ENCODE measurements around the gene NAP1L4. TPM values are rescaled to one million over a fixed set of nuclear protein-coding genes. Genes with fewer than 3 reads are reported as not detected.

The NAP1L4 gene
- total RNA-seq, result 100 to 1,000 TPM in 3 of 4 donors, 10 to 100 TPM in 1; 90.0 to 148 (median 125) TPM

DNA sequence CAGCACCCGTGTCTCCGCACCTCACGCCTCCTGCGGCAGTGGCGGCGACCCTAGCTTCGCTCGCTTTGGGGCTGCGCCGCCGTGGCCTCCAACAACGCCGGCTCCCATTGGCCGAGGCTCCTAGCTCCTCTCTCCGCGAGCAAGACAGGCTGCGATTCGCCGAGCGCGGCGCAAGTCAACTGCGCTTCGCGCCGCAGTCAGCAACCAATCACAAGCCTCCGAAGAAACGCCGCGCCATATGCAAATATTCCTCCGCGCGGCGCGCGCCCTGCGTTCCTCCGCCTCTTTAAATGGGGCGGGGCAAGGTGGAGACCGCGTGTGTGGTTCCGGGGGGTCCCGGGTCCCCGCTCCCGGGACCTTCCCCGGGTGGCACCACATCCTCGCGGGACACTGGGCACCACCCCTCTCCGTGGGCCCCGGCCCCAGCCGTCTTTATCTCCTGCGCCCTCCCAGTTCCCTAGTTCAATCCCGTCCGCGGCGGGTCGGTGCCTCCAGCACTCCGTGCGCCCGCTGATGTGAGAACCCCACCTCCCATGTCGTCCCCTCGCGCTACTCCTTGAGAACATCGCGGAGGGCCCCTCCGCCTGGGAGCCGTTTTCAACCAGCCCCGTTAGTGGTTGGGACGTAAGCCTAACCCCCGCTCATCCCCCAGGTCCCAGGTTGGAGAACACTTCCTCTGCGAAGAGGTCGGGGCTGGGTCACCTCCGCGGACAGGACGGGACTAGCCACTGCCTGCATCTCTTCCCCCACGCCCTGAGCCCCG, at the start of gene NAP1L4:
Gene NAP1L4, minus strand, starts transcription at position 96 of the 763 bp plus-strand sequence. CDS start 13,109 bp downstream, outside the sequence.
- TF ChIP-seq POLR2A (IDR thresholded peaks at IDR 0.05; ENCODE audit: low read depth) (peak; percentile 36), POLR2AphosphoS5 (IDR thresholded peaks at IDR 0.05) (peak; percentile 90 to 94), EP300 (IDR thresholded peaks at IDR 0.05) (no peak), CTCF (IDR thresholded peaks at IDR 0.05) (no peak)
- H3K4me1 ChIP-seq, result peaks cover 39 to 49% (median 46%) of the 10 kb centered on the region in 4 donors
- WGBS, result 0% methylated on average over 10 of the region's 77 CpGs
- peaks cover 0 to 5% (median 0%) of the 10 kb centered on the region in 4 donors for H3K36me3 ChIP-seq
- H3K9me3 ChIP-seq, result no peaks in the 10 kb centered on the region
- peak within 1 kb of the TSS; percentile 75 to 91 (median 80) for H3K4me3 ChIP-seq
- peak; percentile 98 for DNase-seq (ENCODE audit: extremely low spot score)
- H3K27me3 ChIP-seq, result no peaks in the 10 kb centered on the region
- peak within 1 kb of the TSS; percentile 90 to 97 (median 92) for H3K27ac ChIP-seq (replicated peaks in 1 of 4)
- intact Hi-C loops (cut with DNase I), result no loop called here

DNA sequence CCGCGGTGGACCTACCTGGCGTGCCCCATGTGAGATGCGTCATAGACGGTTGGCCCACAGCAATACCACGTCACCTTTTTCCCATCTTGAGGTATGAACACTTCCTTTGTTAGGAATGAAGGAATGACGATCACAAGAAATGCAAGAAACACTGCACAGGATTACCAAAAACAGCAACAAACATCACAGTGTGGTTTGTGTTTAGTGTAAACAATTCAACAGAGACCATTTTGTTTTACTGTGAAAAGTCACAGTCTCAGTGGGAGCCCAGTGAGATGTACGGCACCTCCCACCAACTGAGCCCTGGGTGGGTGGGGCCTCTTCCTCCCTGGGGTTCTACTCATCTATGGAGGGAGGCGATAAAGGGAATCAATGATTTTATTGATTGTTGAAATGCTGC, 48.8 kb upstream of the NAP1L4 start:
- Histone ChIP-seq H3K4me1 (peaks cover 28 to 47% (median 33%) of the 10 kb centered on the region in 4 donors), H3K27me3 (no peaks in the 10 kb centered on the region), H3K9me3 (no peaks in the 10 kb centered on the region), H3K4me3 (no peak overlapping the region), H3K36me3 (peaks cover 27 to 81% (median 70%) of the 10 kb centered on the region in 4 donors), H3K27ac (replicated peaks in 1 of 4) (no peak overlapping the region)
- no peak for TF ChIP-seq EP300 (IDR thresholded peaks at IDR 0.05)
- DNase-seq (ENCODE audit: extremely low spot score), result no peak
- intact Hi-C loops (cut with DNase I), result no loop called here
- 91% methylated on average over 9 of the region's 9 CpGs for WGBS

- WGBS, result 87% methylated on average over 7 of the region's 12 CpGs
- Histone ChIP-seq H3K4me1 (peaks cover 12 to 22% (median 15%) of the 10 kb centered on the region in 4 donors), H3K27me3 (no peaks in the 10 kb centered on the region), H3K27ac (replicated peaks in 1 of 4) (peak overlapping the region in 1 of 4 donors; percentile 1), H3K4me3 (no peak overlapping the region), H3K9me3 (no peaks in the 10 kb centered on the region), H3K36me3 (peaks cover 35 to 87% (median 76%) of the 10 kb centered on the region in 4 donors)
- TF ChIP-seq POLR2AphosphoS5 (IDR thresholded peaks at IDR 0.05) (no peak), EP300 (IDR thresholded peaks at IDR 0.05) (no peak), POLR2A (IDR thresholded peaks at IDR 0.05; ENCODE audit: low read depth) (no peak), CTCF (IDR thresholded peaks at IDR 0.05) (no peak)
- DNase-seq (ENCODE audit: extremely low spot score), result no peak
- intact Hi-C loops (cut with DNase I), result loop anchor here (1.0 to 5.0 kb wide), 2 partner anchors 53 to 179 kb away; partner anchors contain the start of gene MRGPRG
Measured at GRCh38 chr11:3037945-3038271, 45.8 kb upstream of the NAP1L4 start.

DNA sequence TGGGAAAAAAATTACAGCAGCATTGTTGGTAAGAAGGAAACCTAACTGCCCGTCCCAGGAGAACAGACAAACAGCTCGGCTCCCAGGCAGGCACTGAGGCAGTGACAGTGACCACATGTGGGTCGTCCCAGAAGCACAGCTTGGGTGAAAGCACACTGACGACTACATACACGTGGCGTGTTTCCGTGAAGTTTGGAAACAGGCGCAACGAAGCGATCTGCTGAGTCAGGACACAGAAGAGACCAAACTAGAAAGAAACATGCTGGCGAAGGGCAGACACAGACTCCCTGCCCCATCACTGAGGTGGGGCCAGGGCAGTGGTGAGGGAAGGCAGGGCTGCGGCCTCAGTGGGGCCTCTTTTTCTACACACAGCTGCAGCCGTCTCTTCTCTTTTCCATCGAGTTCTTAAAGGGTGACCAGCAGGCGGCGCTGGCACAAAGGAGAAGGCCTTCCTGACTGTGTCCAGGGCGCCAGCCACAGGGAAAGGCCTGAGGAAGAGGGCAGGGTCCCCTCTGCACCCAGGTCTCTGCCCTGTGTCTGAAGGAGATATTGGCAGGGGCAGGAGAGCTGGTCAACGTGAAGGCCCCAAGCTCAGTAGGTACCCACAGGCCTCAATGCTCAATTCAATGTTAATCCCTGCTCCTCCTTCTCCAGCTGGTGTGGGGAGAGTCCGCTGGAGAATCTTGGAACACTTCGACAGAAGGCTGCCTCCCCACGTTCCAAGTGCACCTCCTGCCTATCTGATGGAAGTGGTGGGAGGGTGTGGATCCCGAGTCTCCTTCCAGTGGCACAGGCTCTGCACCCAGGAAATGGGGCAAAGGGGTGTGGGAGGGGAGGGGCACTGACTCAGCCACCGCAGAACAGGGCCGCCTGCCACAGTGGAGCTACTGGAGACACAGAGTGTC, 45.2 kb upstream of the NAP1L4 start:
- Histone ChIP-seq H3K4me1 (peaks cover 6 to 16% (median 8%) of the 10 kb centered on the region in 4 donors), H3K9me3 (no peaks in the 10 kb centered on the region), H3K4me3 (no peak overlapping the region), H3K27ac (replicated peaks in 1 of 4) (peak overlapping the region in 2 of 4 donors; percentile 1 to 20), H3K36me3 (peaks cover 35 to 94% (median 81%) of the 10 kb centered on the region in 4 donors), H3K27me3 (no peaks in the 10 kb centered on the region)
- WGBS, result 54% methylated on average over 19 of the region's 24 CpGs
- peak; percentile 94 for DNase-seq (ENCODE audit: extremely low spot score)
- TF ChIP-seq POLR2A (IDR thresholded peaks at IDR 0.05; ENCODE audit: low read depth), result no peak
- TF ChIP-seq POLR2AphosphoS5 (IDR thresholded peaks at IDR 0.05), result peak in 1 of 2 donors; percentile 9
- TF ChIP-seq CTCF (IDR thresholded peaks at IDR 0.05), result peak; percentile 71 to 80 (median 79)
- intact Hi-C loops (cut with DNase I), result loop anchor here (1.0 to 5.0 kb wide), 2 partner anchors 54 to 180 kb away; partner anchors contain the start of gene MRGPRG
